ENCODE data around the gene JUNB. TPM values are rescaled to one million over a fixed set of nuclear protein-coding genes. Genes with fewer than 3 reads are reported as not detected.
A peak's percentile ranks its signal among the peaks of the same experiment; 100 is the strongest.
"Not testable (repeated sequence)": the region's sequence is repeated elsewhere in the genome, so short reads cannot be mapped to it uniquely, and the experiment has no call there.

JUNB gene
- total RNA-seq, 1 experiment from 2014 or later: 76.8 TPM

GRCh38 chr19:12804051-12804450, 12.8 kb downstream of the JUNB start:
- DNase-seq (ENCODE audit: low read depth): no peak

GRCh38 chr19:12806242-12807081, 15.2 kb downstream of the JUNB start, which contains the start of gene RNASEH2A:
Gene RNASEH2A, plus strand, starts transcription at chr19:12806584. Its CDS starts 90 bp downstream, at chr19:12806674.
- peak; percentile 87 for DNase-seq (ENCODE audit: low read depth)

- no peak for DNase-seq (ENCODE audit: low read depth)
Measured at GRCh38 chr19:12815088-12815487, 23.8 kb downstream of the JUNB start.

- DNase-seq (ENCODE audit: low read depth): not testable (repeated sequence)
Measured at GRCh38 chr19:12817188-12817587, 25.9 kb downstream of the JUNB start.

- DNase-seq (ENCODE audit: low read depth): not testable (repeated sequence)
Measured at GRCh38 chr19:12817810-12818209, 26.5 kb downstream of the JUNB start.

GRCh38 chr19:12821761-12822160, 30.5 kb downstream of the JUNB start:
- DNase-seq (ENCODE audit: low read depth): peak; percentile 25

GRCh38 chr19:12825254-12826131, 34.2 kb downstream of the JUNB start:
- no peak for DNase-seq (ENCODE audit: low read depth)

GRCh38 chr19:12828494-12828893, 37.2 kb downstream of the JUNB start:
- DNase-seq (ENCODE audit: low read depth): no peak

- no peak for DNase-seq (ENCODE audit: low read depth)
Measured at GRCh38 chr19:12833418-12833737, 42.1 kb downstream of the JUNB start.

- DNase-seq (ENCODE audit: low read depth): no peak
Measured at GRCh38 chr19:12833738-12834565, 42.7 kb downstream of the JUNB start.

- no peak for DNase-seq (ENCODE audit: low read depth)
Measured at GRCh38 chr19:12834566-12834943, 43.3 kb downstream of the JUNB start, which contains the start of gene RTBDN. Gene RTBDN, minus strand, starts transcription at chr19:12834579. Its CDS starts 4,600 bp downstream, at chr19:12829979.

- no peak for DNase-seq (ENCODE audit: low read depth)
Measured at GRCh38 chr19:12834976-12835757, 43.9 kb downstream of the JUNB start.

- DNase-seq (ENCODE audit: low read depth): no peak
Measured at GRCh38 chr19:12836529-12836863, 45.2 kb downstream of the JUNB start.

GRCh38 chr19:12837225-12837624, 45.9 kb downstream of the JUNB start:
- DNase-seq (ENCODE audit: low read depth): no peak

- DNase-seq (ENCODE audit: low read depth): no peak
Measured at GRCh38 chr19:12838182-12838885, 47.0 kb downstream of the JUNB start, which contains the start of gene MAST1. Gene MAST1, plus strand, starts transcription at chr19:12838515. Its CDS starts 58 bp downstream, at chr19:12838573.

GRCh38 chr19:12838886-12839756, 47.8 kb downstream of the JUNB start:
- no peak for DNase-seq (ENCODE audit: low read depth)

- peak; percentile 61 for DNase-seq (ENCODE audit: low read depth)
Measured at GRCh38 chr19:12840091-12841079, 49.1 kb downstream of the JUNB start.

GRCh38 chr19:12841094-12841493, 49.8 kb downstream of the JUNB start:
- no peak for DNase-seq (ENCODE audit: low read depth)

All from LHCN-M2 (cell line).